SK-N-SH treated with all-trans-retinoic acid at 6 μM for 48 hours (cell line): ENCODE data around the gene RAB11FIP2.

Source experiments
- ATAC-seq: fragments of 200-7000 bp; cut with Tn5 transposase; 3 replicates; pipeline ENCODE4 v1.9.1; 2020; ENCODE audit warnings: mild to moderate bottlenecking, moderate library complexity
- ARNTL ChIP-seq: fragments of 450-650 bp; formaldehyde crosslinking; IDR thresholded peaks from 2 replicates; pipeline ENCODE4 v1.5.0; 2020; ENCODE audit warnings: low read depth, mild to moderate bottlenecking, moderate library complexity, borderline replicate concordance
- BACH2 ChIP-seq: fragments of 250-450 bp; sonication (Bioruptor Pico); IDR thresholded peaks from 2 replicates; pipeline ENCODE4 v1.9.0; 2021; ENCODE audit warnings: mild to moderate bottlenecking, borderline replicate concordance
- CSDC2 ChIP-seq: fragments of 250-450 bp; sonication (Bioruptor Pico); IDR thresholded peaks from 2 replicates; pipeline ENCODE4 v1.5.0; 2020; ENCODE audit warnings: mild to moderate bottlenecking, moderate library complexity
- ESRRG ChIP-seq: fragments of 250-450 bp; sonication (Bioruptor Pico); IDR thresholded peaks from 2 replicates; pipeline ENCODE4 v1.6.1; 2021; ENCODE audit warnings: mild to moderate bottlenecking
- GLIS3 ChIP-seq: fragments of 250-450 bp; sonication (Bioruptor Pico); IDR thresholded peaks from 2 replicates; pipeline ENCODE4 v1.5.0; 2020; ENCODE audit warnings: mild to moderate bottlenecking, moderate library complexity
- ISL1 ChIP-seq: fragments of 250-450 bp; sonication (Bioruptor Pico); IDR thresholded peaks from 2 replicates; pipeline ENCODE4 v2.1.2; 2022; ENCODE audit warnings: mild to moderate bottlenecking, moderate library complexity
- OSR1 ChIP-seq: fragments of 250-450 bp; sonication (Bioruptor Pico); IDR thresholded peaks from 2 replicates; pipeline ENCODE4 v1.8.0; 2022; ENCODE audit warnings: moderate library complexity, mild to moderate bottlenecking, inconsistent platforms
- SNAI2 ChIP-seq: fragments of 250-450 bp; sonication (Bioruptor Pico); IDR thresholded peaks from 2 replicates; pipeline ENCODE4 v1.5.0; 2020; ENCODE audit warnings: mild to moderate bottlenecking, moderate library complexity
- TOX ChIP-seq: fragments of 250-450 bp; sonication (Bioruptor Pico); IDR thresholded peaks from 2 replicates; pipeline ENCODE4 v1.8.0; 2021; ENCODE audit warnings: mild to moderate bottlenecking, moderate library complexity, borderline replicate concordance
- ZC3H10 ChIP-seq: fragments of 250-450 bp; sonication (Bioruptor Pico); IDR thresholded peaks from 2 replicates; pipeline ENCODE4 v1.5.1; 2021; ENCODE audit warnings: mild to moderate bottlenecking, moderate library complexity
- ZFP3 ChIP-seq: fragments of 250-450 bp; sonication (Bioruptor Pico); IDR thresholded peaks from 2 replicates; pipeline ENCODE4 v1.5.0; 2020; ENCODE audit warnings: mild to moderate bottlenecking, moderate library complexity
- ZFP30 ChIP-seq: fragments of 450-650 bp; formaldehyde crosslinking; IDR thresholded peaks from 2 replicates; pipeline ENCODE4 v1.5.0; 2022; ENCODE audit warnings: mild to moderate bottlenecking, moderate library complexity
- ZNF565 ChIP-seq: fragments of 450-650 bp; formaldehyde crosslinking; conservative IDR thresholded peaks from 2 replicates; pipeline ENCODE4 v1.5.0; 2020; ENCODE audit warnings: low read depth, mild to moderate bottlenecking, moderate library complexity
- ZNF70 ChIP-seq: fragments of 450-650 bp; formaldehyde crosslinking; IDR thresholded peaks from 2 replicates; pipeline ENCODE4 v1.5.0; 2020; ENCODE audit warnings: mild to moderate bottlenecking, moderate library complexity
- ZNF8 ChIP-seq: fragments of 450-650 bp; formaldehyde crosslinking; IDR thresholded peaks from 2 replicates; pipeline ENCODE4 v1.5.0; 2020; ENCODE audit warnings: mild to moderate bottlenecking, moderate library complexity
- TF ChIP-seq, protein P1 (sequence below): fragments of 250-450 bp; sonication (Bioruptor Pico); IDR thresholded peaks from 2 replicates; pipeline ENCODE4 v1.5.0; 2020; ENCODE audit warnings: mild to moderate bottlenecking, moderate library complexity
- TF ChIP-seq, protein P2 (sequence below): fragments of 250-450 bp; sonication (Bioruptor Pico); IDR thresholded peaks from 2 replicates; pipeline ENCODE4 v1.8.0; 2020; ENCODE audit warnings: mild to moderate bottlenecking, moderate library complexity, borderline replicate concordance
- TF ChIP-seq, protein P3 (sequence below): fragments of 250-450 bp; sonication (Bioruptor Pico); IDR thresholded peaks from 2 replicates; pipeline ENCODE4 v1.8.0; 2021; ENCODE audit warnings: low read depth, mild to moderate bottlenecking, moderate library complexity, borderline replicate concordance
- TF ChIP-seq, protein P4 (sequence below): fragments of 250-450 bp; sonication (Bioruptor Pico); IDR thresholded peaks from 2 replicates; pipeline ENCODE4 v1.5.1; 2020; ENCODE audit warnings: low read depth, mild to moderate bottlenecking, moderate library complexity

Gene RAB11FIP2

DNA sequence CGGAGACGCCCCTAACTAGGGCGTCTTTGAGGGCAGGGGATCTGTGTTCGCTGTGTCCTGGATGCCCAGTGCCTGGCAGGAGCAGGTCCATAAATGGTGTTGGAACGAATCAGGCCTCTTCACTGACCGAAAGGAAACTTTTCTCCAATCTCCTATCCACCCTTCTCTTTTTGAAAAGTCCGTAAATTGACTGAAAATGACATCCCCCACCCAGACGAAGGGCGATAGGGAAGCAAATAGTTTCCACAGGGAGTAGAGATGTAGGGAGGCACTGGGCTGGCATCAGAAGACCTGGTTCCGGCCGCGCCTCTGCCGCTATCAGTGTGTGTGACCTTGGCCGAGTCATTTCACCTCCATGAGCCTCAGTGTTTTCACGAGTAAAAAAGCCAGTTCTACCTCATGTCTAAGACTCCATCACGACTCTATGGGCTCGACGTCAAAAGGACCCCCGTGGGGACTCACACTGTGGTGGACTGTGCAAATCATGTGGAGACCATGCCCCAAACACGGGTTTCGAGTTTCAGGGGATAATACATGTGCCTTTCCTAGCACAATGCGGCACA lies 497 bp upstream of the RAB11FIP2 start:
- TF ChIP-seq ZC3H10, result no peak
- no peak for TF ChIP-seq ZNF565
- no peak for TF ChIP-seq ISL1 (CRISPR knock-in tag)
- no peak for TF ChIP-seq TOX (CRISPR knock-in tag)
- TF ChIP-seq, protein P1, sequence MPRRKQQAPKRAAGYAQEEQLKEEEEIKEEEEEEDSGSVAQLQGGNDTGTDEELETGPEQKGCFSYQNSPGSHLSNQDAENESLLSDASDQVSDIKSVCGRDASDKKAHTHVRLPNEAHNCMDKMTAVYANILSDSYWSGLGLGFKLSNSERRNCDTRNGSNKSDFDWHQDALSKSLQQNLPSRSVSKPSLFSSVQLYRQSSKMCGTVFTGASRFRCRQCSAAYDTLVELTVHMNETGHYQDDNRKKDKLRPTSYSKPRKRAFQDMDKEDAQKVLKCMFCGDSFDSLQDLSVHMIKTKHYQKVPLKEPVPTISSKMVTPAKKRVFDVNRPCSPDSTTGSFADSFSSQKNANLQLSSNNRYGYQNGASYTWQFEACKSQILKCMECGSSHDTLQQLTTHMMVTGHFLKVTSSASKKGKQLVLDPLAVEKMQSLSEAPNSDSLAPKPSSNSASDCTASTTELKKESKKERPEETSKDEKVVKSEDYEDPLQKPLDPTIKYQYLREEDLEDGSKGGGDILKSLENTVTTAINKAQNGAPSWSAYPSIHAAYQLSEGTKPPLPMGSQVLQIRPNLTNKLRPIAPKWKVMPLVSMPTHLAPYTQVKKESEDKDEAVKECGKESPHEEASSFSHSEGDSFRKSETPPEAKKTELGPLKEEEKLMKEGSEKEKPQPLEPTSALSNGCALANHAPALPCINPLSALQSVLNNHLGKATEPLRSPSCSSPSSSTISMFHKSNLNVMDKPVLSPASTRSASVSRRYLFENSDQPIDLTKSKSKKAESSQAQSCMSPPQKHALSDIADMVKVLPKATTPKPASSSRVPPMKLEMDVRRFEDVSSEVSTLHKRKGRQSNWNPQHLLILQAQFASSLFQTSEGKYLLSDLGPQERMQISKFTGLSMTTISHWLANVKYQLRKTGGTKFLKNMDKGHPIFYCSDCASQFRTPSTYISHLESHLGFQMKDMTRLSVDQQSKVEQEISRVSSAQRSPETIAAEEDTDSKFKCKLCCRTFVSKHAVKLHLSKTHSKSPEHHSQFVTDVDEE (CRISPR knock-in tag), result no peak
- 0 out of 2 replicates have a peak, but pooled peaks have one; percentile 69 for TF ChIP-seq ZFP3
- TF ChIP-seq, protein P2, sequence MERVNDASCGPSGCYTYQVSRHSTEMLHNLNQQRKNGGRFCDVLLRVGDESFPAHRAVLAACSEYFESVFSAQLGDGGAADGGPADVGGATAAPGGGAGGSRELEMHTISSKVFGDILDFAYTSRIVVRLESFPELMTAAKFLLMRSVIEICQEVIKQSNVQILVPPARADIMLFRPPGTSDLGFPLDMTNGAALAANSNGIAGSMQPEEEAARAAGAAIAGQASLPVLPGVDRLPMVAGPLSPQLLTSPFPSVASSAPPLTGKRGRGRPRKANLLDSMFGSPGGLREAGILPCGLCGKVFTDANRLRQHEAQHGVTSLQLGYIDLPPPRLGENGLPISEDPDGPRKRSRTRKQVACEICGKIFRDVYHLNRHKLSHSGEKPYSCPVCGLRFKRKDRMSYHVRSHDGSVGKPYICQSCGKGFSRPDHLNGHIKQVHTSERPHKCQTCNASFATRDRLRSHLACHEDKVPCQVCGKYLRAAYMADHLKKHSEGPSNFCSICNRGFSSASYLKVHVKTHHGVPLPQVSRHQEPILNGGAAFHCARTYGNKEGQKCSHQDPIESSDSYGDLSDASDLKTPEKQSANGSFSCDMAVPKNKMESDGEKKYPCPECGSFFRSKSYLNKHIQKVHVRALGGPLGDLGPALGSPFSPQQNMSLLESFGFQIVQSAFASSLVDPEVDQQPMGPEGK (CRISPR knock-in tag), result no peak
- TF ChIP-seq, protein P3, sequence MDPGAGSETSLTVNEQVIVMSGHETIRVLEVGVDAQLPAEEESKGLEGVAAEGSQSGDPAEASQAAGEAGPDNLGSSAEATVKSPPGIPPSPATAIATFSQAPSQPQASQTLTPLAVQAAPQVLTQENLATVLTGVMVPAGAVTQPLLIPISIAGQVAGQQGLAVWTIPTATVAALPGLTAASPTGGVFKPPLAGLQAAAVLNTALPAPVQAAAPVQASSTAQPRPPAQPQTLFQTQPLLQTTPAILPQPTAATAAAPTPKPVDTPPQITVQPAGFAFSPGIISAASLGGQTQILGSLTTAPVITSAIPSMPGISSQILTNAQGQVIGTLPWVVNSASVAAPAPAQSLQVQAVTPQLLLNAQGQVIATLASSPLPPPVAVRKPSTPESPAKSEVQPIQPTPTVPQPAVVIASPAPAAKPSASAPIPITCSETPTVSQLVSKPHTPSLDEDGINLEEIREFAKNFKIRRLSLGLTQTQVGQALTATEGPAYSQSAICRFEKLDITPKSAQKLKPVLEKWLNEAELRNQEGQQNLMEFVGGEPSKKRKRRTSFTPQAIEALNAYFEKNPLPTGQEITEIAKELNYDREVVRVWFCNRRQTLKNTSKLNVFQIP (CRISPR knock-in tag), result no peak
- peak; percentile 69 for ATAC-seq

DNA sequence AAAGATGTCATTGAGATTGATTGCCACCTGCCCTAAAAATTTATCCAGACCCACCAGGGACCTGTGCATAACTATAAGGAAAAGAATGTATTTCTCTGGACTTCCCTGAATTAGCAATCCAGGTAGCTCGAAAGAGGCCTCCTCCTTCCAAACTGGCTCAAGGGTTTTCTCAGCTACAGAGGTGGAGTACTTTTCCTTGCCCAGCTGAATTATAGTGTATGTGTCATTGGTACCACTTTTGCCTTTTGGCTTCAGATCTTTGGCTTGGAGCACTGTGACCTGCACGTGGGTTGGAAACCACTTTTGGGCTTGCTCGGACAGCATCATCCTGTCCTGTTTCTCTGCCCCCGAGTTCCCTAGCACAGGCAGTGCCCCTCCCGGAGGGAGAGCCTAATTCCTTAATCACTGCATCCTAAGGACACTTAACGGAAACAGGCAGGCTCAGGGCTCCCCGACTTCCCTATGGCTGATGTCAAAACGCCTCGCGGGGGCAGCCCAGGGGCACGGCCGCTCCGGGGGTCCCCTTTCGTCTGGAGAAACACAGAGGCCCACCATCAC lies 825 bp downstream of the RAB11FIP2 start:
- TF ChIP-seq SNAI2 (CRISPR knock-in tag), result no peak
- TF ChIP-seq, protein P3 (CRISPR knock-in tag), result no peak
- TF ChIP-seq, protein P4, sequence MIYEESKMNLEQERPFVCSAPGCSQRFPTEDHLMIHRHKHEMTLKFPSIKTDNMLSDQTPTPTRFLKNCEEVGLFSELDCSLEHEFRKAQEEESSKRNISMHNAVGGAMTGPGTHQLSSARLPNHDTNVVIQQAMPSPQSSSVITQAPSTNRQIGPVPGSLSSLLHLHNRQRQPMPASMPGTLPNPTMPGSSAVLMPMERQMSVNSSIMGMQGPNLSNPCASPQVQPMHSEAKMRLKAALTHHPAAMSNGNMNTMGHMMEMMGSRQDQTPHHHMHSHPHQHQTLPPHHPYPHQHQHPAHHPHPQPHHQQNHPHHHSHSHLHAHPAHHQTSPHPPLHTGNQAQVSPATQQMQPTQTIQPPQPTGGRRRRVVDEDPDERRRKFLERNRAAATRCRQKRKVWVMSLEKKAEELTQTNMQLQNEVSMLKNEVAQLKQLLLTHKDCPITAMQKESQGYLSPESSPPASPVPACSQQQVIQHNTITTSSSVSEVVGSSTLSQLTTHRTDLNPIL, result no peak
- TF ChIP-seq OSR1 (CRISPR knock-in tag), result no peak
- TF ChIP-seq CSDC2 (CRISPR knock-in tag), result no peak
- TF ChIP-seq ZNF70 (CRISPR knock-in tag), result no peak
- no peak for TF ChIP-seq GLIS3 (CRISPR knock-in tag)
- TF ChIP-seq, protein P1 (CRISPR knock-in tag), result no peak
- TF ChIP-seq ZNF8 (CRISPR knock-in tag), result no peak
- no peak for TF ChIP-seq ZFP30 (CRISPR knock-in tag)
- TF ChIP-seq ISL1 (CRISPR knock-in tag), result no peak
- TF ChIP-seq BACH2, result no peak
- no peak for TF ChIP-seq ARNTL (CRISPR knock-in tag)
- no peak for TF ChIP-seq ESRRG (CRISPR knock-in tag)
- no peak for TF ChIP-seq ZFP3
- no peak for TF ChIP-seq TOX (CRISPR knock-in tag)
- peak; percentile 45 for ATAC-seq
